Cardiac muscle cell (in vitro differentiated cells and primary cell): Measurements from ENCODE around the gene PLPP7. TPM values are rescaled to one million over a fixed set of nuclear protein-coding genes. Genes with fewer than 3 reads are reported as not detected.

Source experiments
- DNase-seq, 2 donors: peaks; one replicate each; pipeline versions ENCODE4 v3.0.0 to v3.0.0-alpha.2; 2010 to 2017; ENCODE audit warnings: low read depth in 1 of 2, low spot score in 1 of 2
- H3K27ac ChIP-seq: fragments of 200-600 bp; sonication (generic); 2 replicates; pipeline ENCODE4 v1.5.1; 2016
- H3K27me3 ChIP-seq: fragments of 200-600 bp; sonication (generic); 2 replicates; pipeline ENCODE4 v1.6.0; 2016; ENCODE audit warnings: control low read depth
- H3K36me3 ChIP-seq: fragments of 200-600 bp; sonication (generic); 2 replicates; pipeline ENCODE4 v1.5.1; 2016; ENCODE audit warnings: control low read depth
- H3K4me1 ChIP-seq: fragments of 200-600 bp; sonication (generic); 2 replicates; pipeline ENCODE4 v1.8.1; 2017; ENCODE audit warnings: low read depth, mild to moderate bottlenecking, mixed run types
- H3K4me3 ChIP-seq: fragments of 200-600 bp; sonication (generic); 2 replicates; pipeline ENCODE4 v1.5.1; 2016; ENCODE audit warnings: mild to moderate bottlenecking
- H3K9me3 ChIP-seq: fragments of 200-600 bp; sonication (generic); 2 replicates; pipeline ENCODE4 v1.5.1; 2017; ENCODE audit warnings: low read depth, mild to moderate bottlenecking, control low read depth
- polyA plus RNA-seq: library from polyadenylated mRNA; unstranded; fragments of >200 nt; fragmentation: Nextera tagmentation; extraction: Ambion mirVana; gene quantifications from 2 replicates; pipeline ENCODE4 v1.2.1, GENCODE V29; 2016
- total RNA-seq: library from RNA; depleted of rRNA; stranded (reverse); fragments of >200 nt; gene quantifications from 2 replicates; pipeline ENCODE4 v1.2.3, GENCODE V29; 2016
- TF ChIP-seq, protein P1 (sequence below): IDR thresholded peaks from 2 replicates; pipeline ENCODE4 v1.5.1; 2012; ENCODE audit warnings: low read depth, mild to moderate bottlenecking, low read length

Gene PLPP7
- total and polyA plus RNA-seq, 2 experiments from 2014 or later = 36.9 to 52.5 TPM

DNA sequence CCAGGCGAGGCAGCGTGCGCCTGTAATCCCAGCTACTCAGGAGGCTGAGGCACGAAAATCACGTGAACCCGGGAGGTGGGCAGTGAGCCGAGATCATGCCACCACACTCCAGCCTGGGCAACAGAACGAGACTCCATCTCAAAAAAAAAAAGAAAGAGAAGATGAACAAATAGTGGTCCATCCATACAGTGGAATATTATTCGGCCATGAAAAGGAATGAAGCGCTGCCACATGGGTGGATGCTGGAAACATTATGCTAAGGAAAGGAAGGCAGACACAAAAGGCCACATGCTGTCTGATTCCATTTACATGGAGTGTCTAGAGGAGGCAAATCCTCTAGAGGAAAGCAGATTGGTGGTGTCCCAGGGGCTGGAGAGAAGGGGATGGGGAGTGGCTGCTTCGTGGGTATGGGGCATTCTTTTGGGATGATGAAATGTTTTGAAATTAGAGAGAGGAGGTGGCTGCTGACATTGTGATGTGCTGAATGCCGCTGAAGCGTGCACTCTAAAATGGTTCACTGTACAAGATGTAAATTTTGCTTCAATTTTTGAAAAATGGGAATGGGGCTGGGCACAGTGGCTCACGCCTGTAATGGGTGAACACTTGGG lies 17.0 kb downstream of the PLPP7 start:
- Histone ChIP-seq H3K27me3 (no peaks in the 10 kb centered on the region), H3K4me1 (peaks cover 13% of the 10 kb centered on the region), H3K9me3 (no peaks in the 10 kb centered on the region), H3K36me3 (no peaks in the 10 kb centered on the region), H3K27ac (no peak overlapping the region), H3K4me3 (no peak overlapping the region)
- TF ChIP-seq, protein P1, sequence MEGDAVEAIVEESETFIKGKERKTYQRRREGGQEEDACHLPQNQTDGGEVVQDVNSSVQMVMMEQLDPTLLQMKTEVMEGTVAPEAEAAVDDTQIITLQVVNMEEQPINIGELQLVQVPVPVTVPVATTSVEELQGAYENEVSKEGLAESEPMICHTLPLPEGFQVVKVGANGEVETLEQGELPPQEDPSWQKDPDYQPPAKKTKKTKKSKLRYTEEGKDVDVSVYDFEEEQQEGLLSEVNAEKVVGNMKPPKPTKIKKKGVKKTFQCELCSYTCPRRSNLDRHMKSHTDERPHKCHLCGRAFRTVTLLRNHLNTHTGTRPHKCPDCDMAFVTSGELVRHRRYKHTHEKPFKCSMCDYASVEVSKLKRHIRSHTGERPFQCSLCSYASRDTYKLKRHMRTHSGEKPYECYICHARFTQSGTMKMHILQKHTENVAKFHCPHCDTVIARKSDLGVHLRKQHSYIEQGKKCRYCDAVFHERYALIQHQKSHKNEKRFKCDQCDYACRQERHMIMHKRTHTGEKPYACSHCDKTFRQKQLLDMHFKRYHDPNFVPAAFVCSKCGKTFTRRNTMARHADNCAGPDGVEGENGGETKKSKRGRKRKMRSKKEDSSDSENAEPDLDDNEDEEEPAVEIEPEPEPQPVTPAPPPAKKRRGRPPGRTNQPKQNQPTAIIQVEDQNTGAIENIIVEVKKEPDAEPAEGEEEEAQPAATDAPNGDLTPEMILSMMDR = no peak
- no peak for DNase-seq

DNA sequence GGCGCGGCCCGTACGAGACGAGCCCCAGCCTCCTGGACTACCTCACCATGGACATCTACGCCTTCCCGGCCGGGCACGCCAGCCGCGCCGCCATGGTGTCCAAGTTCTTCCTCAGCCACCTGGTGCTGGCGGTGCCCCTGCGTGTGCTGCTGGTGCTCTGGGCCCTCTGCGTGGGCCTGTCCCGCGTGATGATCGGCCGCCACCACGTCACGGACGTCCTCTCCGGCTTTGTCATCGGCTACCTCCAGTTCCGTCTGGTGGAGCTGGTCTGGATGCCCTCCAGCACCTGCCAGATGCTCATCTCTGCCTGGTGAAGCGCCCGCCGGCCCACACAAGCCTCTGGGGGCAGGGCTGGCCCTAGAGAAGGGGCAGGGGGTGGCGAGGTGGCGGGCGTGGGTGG lies 18.5 kb downstream of the PLPP7 start:
- H3K27me3 ChIP-seq = no peaks in the 10 kb centered on the region
- H3K27ac ChIP-seq = no peak overlapping the region
- no peaks in the 10 kb centered on the region for H3K36me3 ChIP-seq
- DNase-seq = no peak
- H3K9me3 ChIP-seq = no peaks in the 10 kb centered on the region
- no peak overlapping the region for H3K4me3 ChIP-seq
- TF ChIP-seq, protein P1 = no peak
- peaks cover 9% of the 10 kb centered on the region for H3K4me1 ChIP-seq

DNA sequence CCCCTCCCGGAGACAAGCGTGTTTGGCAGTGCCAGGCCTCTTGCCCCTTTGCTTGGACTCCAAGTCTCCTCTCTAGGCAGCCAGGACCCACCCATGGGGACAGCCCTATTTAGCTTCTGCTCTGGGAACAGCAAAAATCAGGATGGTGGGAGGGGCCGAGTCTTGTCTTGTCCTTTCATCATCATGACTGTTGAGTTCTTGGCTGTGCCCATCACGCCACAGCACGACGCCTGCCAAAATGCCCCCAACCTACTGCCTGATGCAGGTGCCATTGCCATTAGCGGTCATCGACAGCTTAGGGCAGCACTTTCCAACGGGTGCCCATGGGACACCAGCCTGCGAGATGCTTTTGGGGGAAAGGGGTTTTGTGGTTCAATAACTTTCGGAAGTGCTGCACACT lies 18.9 kb downstream of the PLPP7 start:
- H3K27ac ChIP-seq = no peak overlapping the region
- H3K36me3 ChIP-seq = no peaks in the 10 kb centered on the region
- H3K27me3 ChIP-seq = no peaks in the 10 kb centered on the region
- no peak overlapping the region for H3K4me3 ChIP-seq
- H3K9me3 ChIP-seq = no peaks in the 10 kb centered on the region
- DNase-seq = no peak
- TF ChIP-seq, protein P1 = no peak
- H3K4me1 ChIP-seq = peaks cover 7% of the 10 kb centered on the region

DNA sequence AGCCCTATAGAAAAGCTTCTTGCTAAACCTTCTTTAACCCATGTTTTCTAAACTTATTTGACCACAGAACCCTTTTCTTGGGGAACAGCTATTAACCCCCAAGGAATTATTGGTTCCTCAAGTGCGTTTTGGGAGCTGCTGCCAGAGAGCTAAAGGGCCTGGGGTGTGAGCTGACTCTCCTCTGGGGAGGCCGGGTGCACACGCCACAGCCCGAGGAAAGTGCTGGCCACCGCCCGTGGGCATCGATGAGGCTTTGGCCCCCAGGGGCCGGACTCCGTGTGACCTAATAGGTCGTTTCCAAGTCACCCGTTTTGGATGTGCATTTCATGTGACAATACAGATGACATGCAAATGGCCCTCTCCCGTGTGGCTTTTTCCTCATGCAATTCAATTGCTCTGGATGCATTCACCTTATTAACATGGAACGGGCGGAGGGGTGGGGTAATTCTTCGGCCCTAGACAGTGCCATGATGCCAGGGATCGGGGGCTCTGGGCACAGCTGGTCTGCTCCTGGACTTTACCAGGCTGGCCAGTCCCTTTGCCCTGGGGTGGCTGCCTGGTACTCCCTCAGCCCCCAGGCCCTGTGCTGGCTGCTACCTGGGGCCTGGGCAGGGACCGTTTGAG lies 19.5 kb downstream of the PLPP7 start:
- Histone ChIP-seq H3K36me3 (no peaks in the 10 kb centered on the region), H3K27ac (no peak overlapping the region), H3K4me3 (no peak overlapping the region), H3K4me1 (peaks cover 5% of the 10 kb centered on the region), H3K9me3 (no peaks in the 10 kb centered on the region), H3K27me3 (no peaks in the 10 kb centered on the region)
- TF ChIP-seq, protein P1 = no peak
- DNase-seq = no peak

DNA sequence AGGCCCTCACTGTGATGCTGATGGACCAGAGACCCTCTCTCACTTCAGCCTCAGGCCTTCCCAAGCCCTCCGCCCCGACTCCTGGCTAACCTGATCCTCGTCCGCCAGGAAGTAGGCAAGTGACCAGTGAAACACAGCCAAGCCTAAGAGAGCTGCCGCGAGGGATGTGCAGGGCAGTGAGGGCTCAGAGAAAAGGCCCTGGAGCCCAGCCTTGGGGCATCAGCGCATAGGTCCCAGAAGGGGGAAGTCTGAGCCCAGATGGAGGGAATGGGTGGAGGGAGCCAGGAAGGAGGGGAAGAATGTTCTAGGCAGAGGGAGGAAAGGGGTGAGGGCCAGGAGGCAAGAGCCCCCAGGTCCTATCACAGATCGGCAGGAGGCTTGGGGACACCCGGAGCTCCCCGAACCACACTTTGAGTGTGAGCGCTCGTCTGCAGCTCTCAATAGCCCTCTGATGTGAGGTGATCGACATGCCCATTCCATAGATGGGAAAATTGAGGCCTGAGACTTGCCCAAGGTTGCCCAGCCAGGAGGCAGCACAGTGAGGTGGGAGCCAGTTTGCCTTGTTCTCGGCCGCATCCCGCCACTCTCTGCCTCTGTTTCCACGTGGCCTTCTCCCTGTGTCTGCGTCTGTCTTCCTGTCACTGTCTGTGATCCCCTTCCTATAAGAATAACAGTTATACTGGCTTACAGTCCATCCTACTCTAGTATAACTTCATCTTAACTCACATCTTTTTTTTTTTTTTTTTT lies 20.2 kb downstream of the PLPP7 start:
- H3K36me3 ChIP-seq = no peaks in the 10 kb centered on the region
- no peaks in the 10 kb centered on the region for H3K9me3 ChIP-seq
- peaks cover 5% of the 10 kb centered on the region for H3K4me1 ChIP-seq
- no peak overlapping the region for H3K4me3 ChIP-seq
- no peak for DNase-seq
- no peaks in the 10 kb centered on the region for H3K27me3 ChIP-seq
- TF ChIP-seq, protein P1 = no peak
- H3K27ac ChIP-seq = no peak overlapping the region
